Renal pelvis (tissue), 12 donors: ENCODE measurements around the gene CCNB3. TPM values are rescaled to one million over a fixed set of nuclear protein-coding genes. Genes with fewer than 3 reads are reported as not detected.
"Not testable (repeated sequence)": the region's sequence is repeated elsewhere in the genome, so short reads cannot be mapped to it uniquely, and the experiment has no call there.

Experiments used
- DNase-seq: peaks from one replicate; pipeline ENCODE4 v3.0.0-alpha.2; 2013
- long read RNA-seq, 16 experiments: transcript quantifications; one replicate each; lab custom pipeline, GENCODE V29; 2026
- polyA plus RNA-seq, 3 donors: library from polyadenylated mRNA; unstranded; fragments of 120-200 nt; gene quantifications; one replicate each; pipeline ENCODE4 v1.2.1, GENCODE V29; 2013; ENCODE audit not compliant: insufficient read length in 3 of 3

CCNB3 gene
- polyA plus RNA-seq = 1 to 10 TPM; 1.2 to 2.2 (median 1.7) TPM
- long read RNA-seq, donor 1 = 0 reads
- long read RNA-seq, donor 2 = 0 reads
- long read RNA-seq, donor 3 = 0 reads
- long read RNA-seq, donor 4 = 0 reads
- long read RNA-seq, donor 5 = 0 reads
- long read RNA-seq, donor 6 = 0 reads
- long read RNA-seq, donor 7 = 0 reads
- long read RNA-seq, donor 8 = 0 reads
- long read RNA-seq, donor 9 = 0 reads
- long read RNA-seq, donor 10 = 0 reads
- long read RNA-seq, donor 11 = 0 reads
- long read RNA-seq, donor 12 = 0 reads
- long read RNA-seq, donor 13 = 0 reads
- long read RNA-seq, donor 14 = 0 reads
- long read RNA-seq, donor 15 = 0 reads
- long read RNA-seq, donor 16 = 0 reads

DNA sequence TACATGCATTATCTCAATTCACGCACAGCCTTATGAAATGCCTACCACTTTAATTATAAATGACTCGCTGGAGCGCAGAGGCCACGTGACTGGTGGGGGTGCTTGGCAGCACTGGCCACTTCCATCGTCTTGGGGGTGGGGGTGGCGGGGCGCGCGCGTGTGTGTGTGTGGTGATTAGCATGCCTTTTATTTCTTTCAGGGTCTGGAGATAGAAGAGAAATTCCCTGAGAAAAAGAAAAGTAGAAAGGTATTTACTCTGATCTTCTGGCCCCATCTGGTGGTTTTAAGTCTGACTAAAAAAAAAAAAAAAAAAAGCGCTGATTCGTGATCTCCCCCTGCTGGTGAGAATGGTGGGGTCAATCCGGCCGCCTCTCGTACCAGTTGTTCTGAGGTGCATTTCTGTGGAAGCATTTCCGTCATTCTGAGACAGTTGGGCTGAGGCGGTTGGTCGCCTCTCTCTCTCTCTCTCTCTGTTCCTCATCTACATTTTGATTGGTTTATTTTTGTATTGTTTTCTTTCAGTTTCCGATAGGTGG lies at the start of gene CCNB3:
Gene CCNB3, plus strand, starts transcription at position 402 of the 536 bp plus-strand sequence. CDS start 80,399 bp downstream, outside the sequence.
- peak; percentile 66 for DNase-seq

DNA sequence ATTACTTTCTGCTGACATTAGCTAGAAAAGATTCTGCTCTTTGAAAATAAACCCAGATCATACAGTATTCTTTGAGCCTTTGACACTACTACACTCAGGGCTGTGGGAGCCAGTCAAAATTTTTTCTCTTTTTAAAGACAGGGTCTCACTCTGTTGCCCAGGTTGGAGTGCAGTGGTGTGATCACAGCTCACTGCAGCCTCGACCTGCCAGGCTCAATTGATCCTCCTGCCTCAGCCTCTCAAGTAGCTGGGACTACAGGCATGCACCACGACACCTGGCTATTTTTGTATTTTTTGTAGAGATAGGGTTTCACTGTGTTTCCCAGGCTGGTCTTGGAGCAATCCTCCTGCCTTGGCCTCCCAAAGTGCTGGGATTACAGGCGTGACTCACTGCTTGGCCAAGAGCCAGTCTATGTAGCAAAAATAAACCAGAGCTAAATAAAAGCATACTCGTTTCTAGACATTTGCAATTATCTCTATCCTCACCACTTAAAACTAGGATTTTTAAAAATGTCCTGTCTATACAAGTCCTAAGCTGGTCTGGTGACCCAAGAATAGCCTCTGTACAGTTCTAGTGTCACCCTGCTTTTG lies 46.9 kb upstream of the CCNB3 start:
- no peak for DNase-seq

DNA sequence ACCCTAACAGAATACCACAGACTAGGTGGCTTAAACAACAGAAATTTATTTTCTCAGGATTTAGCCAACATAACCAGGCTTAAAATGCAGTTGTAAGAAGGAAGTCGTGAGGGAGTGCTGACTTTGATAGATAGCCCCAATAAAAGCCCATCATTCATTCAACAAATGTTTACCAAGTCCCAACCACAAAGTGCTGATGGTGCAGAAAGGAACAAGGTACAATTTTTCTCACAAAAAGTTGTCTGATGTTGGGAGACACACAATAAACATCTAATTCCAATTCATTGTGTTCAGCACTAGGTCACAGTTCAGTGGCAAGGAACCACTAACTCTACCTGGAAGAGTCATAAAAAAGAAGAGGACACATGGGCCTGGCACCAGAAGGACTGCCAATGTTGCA lies 46.0 kb upstream of the CCNB3 start:
- peak; percentile 26 for DNase-seq

DNA sequence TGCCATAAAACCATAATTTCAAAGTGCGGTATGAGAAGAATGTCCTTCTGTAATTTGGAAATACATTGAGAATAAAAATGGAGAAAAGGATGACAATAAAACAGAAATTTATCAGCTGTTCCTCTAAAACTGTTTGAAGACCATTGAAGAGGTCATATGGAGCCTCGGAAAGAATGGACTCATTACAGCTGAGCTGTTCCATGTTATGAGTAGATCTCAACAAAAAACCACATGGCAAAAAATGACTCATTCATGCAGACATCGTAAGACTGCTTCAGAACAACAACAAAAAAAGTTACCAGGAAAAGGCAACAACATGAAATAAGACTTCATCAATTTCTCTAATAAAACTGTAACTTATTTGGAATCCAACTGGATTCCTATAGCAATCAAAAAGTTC lies 43.4 kb upstream of the CCNB3 start:
- DNase-seq = peak; percentile 15

DNA sequence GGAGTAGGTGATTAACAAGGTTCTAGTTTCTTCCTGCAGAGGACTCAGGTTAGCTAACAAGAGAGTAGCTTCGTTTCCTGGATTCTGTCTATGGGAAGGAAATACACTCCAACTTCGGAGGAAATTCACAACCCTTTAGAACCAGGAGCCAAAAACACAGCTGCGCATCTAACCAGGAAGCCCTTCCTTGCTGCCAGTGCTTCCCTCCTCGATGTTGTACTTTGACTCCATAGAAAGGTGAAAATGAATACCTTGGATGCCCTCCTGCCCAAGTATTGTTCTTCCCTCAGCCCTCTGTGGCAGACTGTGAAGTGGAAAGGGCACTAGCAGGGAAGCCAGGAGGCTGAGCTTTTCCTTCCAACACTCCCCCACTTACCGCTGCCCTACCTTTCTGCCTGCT lies 38.8 kb upstream of the CCNB3 start:
- DNase-seq = no peak

GRCh38 chrX:50167366-50167765 lies 37.2 kb upstream of the CCNB3 start:
- DNase-seq = no peak

- no peak for DNase-seq
Measured at GRCh38 chrX:50168241-50168687, 36.3 kb upstream of the CCNB3 start.

DNA sequence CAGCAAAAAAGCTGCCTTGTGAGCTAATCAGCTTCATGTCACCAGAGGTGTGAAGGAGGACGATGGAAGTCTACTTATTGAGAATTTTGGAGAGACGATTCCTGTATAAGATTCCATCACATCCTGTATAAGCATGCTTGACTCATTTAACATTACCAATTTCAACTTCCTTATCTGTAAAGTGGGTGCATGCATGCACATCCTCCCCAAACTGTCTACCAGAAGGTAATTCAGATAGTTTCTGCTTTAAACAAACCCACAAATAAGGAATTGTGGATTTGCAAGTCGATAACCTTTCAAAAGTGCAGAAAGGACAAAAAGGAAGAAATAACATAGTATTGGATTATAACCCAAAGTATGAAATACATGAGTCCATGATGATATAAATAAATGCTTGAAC lies 34.8 kb upstream of the CCNB3 start:
- no peak for DNase-seq

GRCh38 chrX:50180073-50180940 lies 24.3 kb upstream of the CCNB3 start:
- DNase-seq = no peak

DNA sequence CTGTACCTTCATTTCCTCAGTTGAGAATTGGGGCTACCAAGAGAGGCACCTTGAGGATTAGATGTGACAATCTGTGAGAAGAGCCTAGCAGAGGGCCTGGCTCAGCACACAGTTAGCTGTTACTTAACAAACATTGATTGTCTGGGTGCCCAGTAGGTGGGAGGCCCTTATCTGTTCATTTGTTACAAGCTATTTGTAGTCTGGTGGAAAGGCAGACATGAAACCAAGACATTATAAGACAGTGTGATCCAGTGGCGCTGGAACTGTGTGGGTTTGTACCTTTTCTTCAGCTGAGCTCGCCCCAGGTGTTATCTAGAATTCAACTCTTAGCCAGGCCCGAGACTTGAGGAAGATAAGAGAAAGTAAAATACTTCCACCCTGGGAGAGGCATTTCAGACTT lies 20.7 kb upstream of the CCNB3 start:
- DNase-seq = no peak

DNA sequence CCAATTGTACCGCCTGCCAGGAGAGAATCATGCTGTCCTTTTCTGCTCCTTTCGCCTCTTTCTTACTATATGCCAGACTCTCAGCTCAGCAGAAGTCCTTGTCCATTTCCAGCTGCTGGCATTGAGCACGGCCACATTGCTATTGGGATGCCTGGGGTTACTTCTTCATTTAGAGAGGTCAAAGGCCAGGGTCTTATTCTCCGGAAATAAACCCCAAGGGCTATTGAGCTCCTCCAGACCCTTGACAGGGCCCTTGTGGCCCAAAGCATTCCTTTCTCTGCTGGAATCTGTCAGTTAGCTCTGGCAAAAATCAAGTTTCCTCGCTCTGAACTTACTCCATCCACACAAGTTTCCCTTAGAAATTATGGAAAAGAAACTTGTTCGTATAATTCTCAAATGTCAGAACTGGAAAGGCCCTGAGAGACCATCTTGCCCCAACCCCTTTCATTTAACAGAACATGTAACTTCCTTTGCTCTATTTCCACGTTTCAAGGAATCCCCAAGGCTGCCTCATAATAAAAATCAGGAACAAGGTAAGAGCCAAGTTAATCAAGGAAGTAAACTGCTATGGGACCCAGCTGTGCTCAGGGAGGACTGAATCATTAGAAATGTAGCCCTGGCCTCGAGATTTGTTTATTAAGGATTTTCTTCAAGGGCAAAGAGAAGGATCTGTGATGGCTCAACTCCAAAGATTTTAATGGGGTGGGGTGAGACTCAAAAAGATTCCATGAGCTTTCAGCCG lies 15.5 kb upstream of the CCNB3 start:
- DNase-seq = no peak

- no peak for DNase-seq
Measured at GRCh38 chrX:50198348-50198747, 6.2 kb upstream of the CCNB3 start.

- no peak for DNase-seq
Measured at GRCh38 chrX:50200907-50201306, 3.7 kb upstream of the CCNB3 start, which contains the start of gene AKAP4. Gene AKAP4 (minus strand): TSS chrX:50201007. CDS start chrX:50200889, 118 bp downstream.

DNA sequence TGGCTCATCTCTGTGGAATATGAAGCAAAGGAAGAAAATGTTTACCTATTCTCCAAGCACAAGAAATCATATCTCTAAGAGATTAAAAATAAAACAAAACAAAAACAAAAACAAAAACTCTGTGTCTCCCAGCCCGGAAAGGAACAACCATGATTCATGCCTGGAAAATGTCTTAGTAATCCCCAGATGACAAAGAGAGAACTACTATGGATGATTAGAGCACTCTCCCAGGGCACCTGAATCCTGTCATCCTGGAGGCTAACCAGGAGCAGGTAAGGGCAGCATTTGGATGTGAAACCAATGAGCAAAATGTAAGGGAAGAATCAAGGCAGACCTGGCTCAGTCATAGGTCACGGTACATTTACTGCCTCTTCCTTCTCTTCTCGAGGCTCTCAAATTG lies 2.0 kb upstream of the CCNB3 start:
- DNase-seq = no peak

GRCh38 chrX:50206753-50207152 lies 2.2 kb downstream of the CCNB3 start:
- no peak for DNase-seq

- DNase-seq = no peak
Measured at GRCh38 chrX:50211510-50211909, 6.9 kb downstream of the CCNB3 start.

- no peak for DNase-seq
Measured at GRCh38 chrX:50281253-50281652, 76.7 kb downstream of the CCNB3 start.

GRCh38 chrX:50327235-50327634 lies 122.7 kb downstream of the CCNB3 start:
- no peak for DNase-seq

GRCh38 chrX:50332668-50333067 lies 128.1 kb downstream of the CCNB3 start:
- DNase-seq = not testable (repeated sequence)

GRCh38 chrX:50333308-50333707 lies 128.7 kb downstream of the CCNB3 start:
- no peak for DNase-seq

- DNase-seq = no peak
Measured at GRCh38 chrX:50343917-50344316, 139.4 kb downstream of the CCNB3 start.

- no peak for DNase-seq
Measured at GRCh38 chrX:50372966-50373365, 168.4 kb downstream of the CCNB3 start.
